T-helper 1 cell treated with Interleukin-12 subunit alpha and Interleukin-12 subunit beta and Interleukin-4 antibody, amounts not matched to agents 30 μg/mL and 1 μg/mL, for 36 hours (primary cell): ENCODE results near the gene UNC13C.

ENCODE experiments used
- H3K27ac Mint-ChIP-seq: one replicate; pipeline ENCODE4 v1.8.0; 2021; ENCODE audit warnings: mild to moderate bottlenecking, mixed read lengths
- H3K27me3 Mint-ChIP-seq: one replicate; pipeline ENCODE4 v1.8.0; 2021; ENCODE audit warnings: low read depth, mixed read lengths
- H3K36me3 Mint-ChIP-seq: one replicate; pipeline ENCODE4 v1.8.0; 2021; ENCODE audit warnings: low read depth, mixed read lengths
- H3K4me1 Mint-ChIP-seq: one replicate; pipeline ENCODE4 v1.8.0; 2021; ENCODE audit warnings: low read depth, mixed read lengths
- H3K4me3 Mint-ChIP-seq: one replicate; pipeline ENCODE4 v1.8.0; 2021; ENCODE audit warnings: mild to moderate bottlenecking, moderate library complexity, mixed read lengths
- H3K9me3 Mint-ChIP-seq: one replicate; pipeline ENCODE4 v1.8.0; 2021; ENCODE audit warnings: mixed read lengths

Gene UNC13C

GRCh38 chr15:54528021-54528420, 549.8 kb downstream of the UNC13C start:
- Mint-ChIP-seq H3K4me1 (no peaks in the 10 kb centered on the region), H3K27ac (no peak overlapping the region), H3K27me3 (no peaks in the 10 kb centered on the region), H3K9me3 (no peaks in the 10 kb centered on the region), H3K4me3 (no peak overlapping the region), H3K36me3 (no peaks in the 10 kb centered on the region)

GRCh38 chr15:54540721-54541120, 562.5 kb downstream of the UNC13C start:
- Mint-ChIP-seq H3K36me3 (no peaks in the 10 kb centered on the region), H3K4me1 (no peaks in the 10 kb centered on the region), H3K27ac (no peak overlapping the region)

GRCh38 chr15:54547491-54547890, 569.2 kb downstream of the UNC13C start:
- Mint-ChIP-seq H3K9me3 (no peaks in the 10 kb centered on the region), H3K4me3 (no peak overlapping the region), H3K27me3 (no peaks in the 10 kb centered on the region), H3K4me1 (no peaks in the 10 kb centered on the region), H3K36me3 (no peaks in the 10 kb centered on the region), H3K27ac (no peak overlapping the region)

More at GRCh38 chr15:54540721-54541120, 562.5 kb downstream of the UNC13C start:
- H3K27me3 Mint-ChIP-seq: no peaks in the 10 kb centered on the region
- no peak overlapping the region for H3K4me3 Mint-ChIP-seq
- H3K9me3 Mint-ChIP-seq: peaks cover 7% of the 10 kb centered on the region

GRCh38 chr15:54550954-54551353, 572.7 kb downstream of the UNC13C start:
- Mint-ChIP-seq H3K4me1 (no peaks in the 10 kb centered on the region), H3K9me3 (no peaks in the 10 kb centered on the region), H3K27ac (no peak overlapping the region), H3K36me3 (no peaks in the 10 kb centered on the region), H3K27me3 (no peaks in the 10 kb centered on the region), H3K4me3 (no peak overlapping the region)

GRCh38 chr15:54556231-54556630, 578.0 kb downstream of the UNC13C start:
- H3K36me3 Mint-ChIP-seq: no peaks in the 10 kb centered on the region
- no peak overlapping the region for H3K27ac Mint-ChIP-seq
- no peak overlapping the region for H3K4me3 Mint-ChIP-seq
- no peaks in the 10 kb centered on the region for H3K9me3 Mint-ChIP-seq
- H3K27me3 Mint-ChIP-seq: no peaks in the 10 kb centered on the region
- no peaks in the 10 kb centered on the region for H3K4me1 Mint-ChIP-seq

- Mint-ChIP-seq H3K36me3 (no peaks in the 10 kb centered on the region), H3K27ac (no peak overlapping the region), H3K9me3 (no peaks in the 10 kb centered on the region), H3K4me1 (no peaks in the 10 kb centered on the region), H3K4me3 (no peak overlapping the region), H3K27me3 (no peaks in the 10 kb centered on the region)
Observed at GRCh38 chr15:54559405-54560069, 581.3 kb downstream of the UNC13C start.

GRCh38 chr15:54560417-54560816, 582.2 kb downstream of the UNC13C start:
- no peaks in the 10 kb centered on the region for H3K9me3 Mint-ChIP-seq
- no peaks in the 10 kb centered on the region for H3K4me1 Mint-ChIP-seq
- no peaks in the 10 kb centered on the region for H3K36me3 Mint-ChIP-seq
- no peaks in the 10 kb centered on the region for H3K27me3 Mint-ChIP-seq
- H3K4me3 Mint-ChIP-seq: no peak overlapping the region
- H3K27ac Mint-ChIP-seq: no peak overlapping the region

- Mint-ChIP-seq H3K9me3 (no peaks in the 10 kb centered on the region), H3K27me3 (no peaks in the 10 kb centered on the region), H3K4me1 (no peaks in the 10 kb centered on the region), H3K27ac (no peak overlapping the region), H3K4me3 (no peak overlapping the region), H3K36me3 (no peaks in the 10 kb centered on the region)
Observed at GRCh38 chr15:54564166-54564565, 585.9 kb downstream of the UNC13C start.

GRCh38 chr15:54566654-54567053, 588.4 kb downstream of the UNC13C start:
- no peaks in the 10 kb centered on the region for H3K27me3 Mint-ChIP-seq
- no peak overlapping the region for H3K4me3 Mint-ChIP-seq
- H3K36me3 Mint-ChIP-seq: no peaks in the 10 kb centered on the region
- H3K4me1 Mint-ChIP-seq: no peaks in the 10 kb centered on the region
- no peak overlapping the region for H3K27ac Mint-ChIP-seq
- no peaks in the 10 kb centered on the region for H3K9me3 Mint-ChIP-seq

- Mint-ChIP-seq H3K27ac (no peak overlapping the region), H3K4me1 (no peaks in the 10 kb centered on the region), H3K9me3 (no peaks in the 10 kb centered on the region), H3K4me3 (no peak overlapping the region), H3K36me3 (no peaks in the 10 kb centered on the region), H3K27me3 (no peaks in the 10 kb centered on the region)
Observed at GRCh38 chr15:54567408-54568035, 589.3 kb downstream of the UNC13C start.

GRCh38 chr15:54568381-54568780, 590.1 kb downstream of the UNC13C start:
- Mint-ChIP-seq H3K27ac (no peak overlapping the region), H3K27me3 (no peaks in the 10 kb centered on the region), H3K36me3 (no peaks in the 10 kb centered on the region), H3K4me1 (no peaks in the 10 kb centered on the region), H3K9me3 (no peaks in the 10 kb centered on the region), H3K4me3 (no peak overlapping the region)

- no peaks in the 10 kb centered on the region for H3K36me3 Mint-ChIP-seq
- H3K9me3 Mint-ChIP-seq: no peaks in the 10 kb centered on the region
- no peaks in the 10 kb centered on the region for H3K27me3 Mint-ChIP-seq
- H3K4me1 Mint-ChIP-seq: no peaks in the 10 kb centered on the region
- no peak overlapping the region for H3K27ac Mint-ChIP-seq
- H3K4me3 Mint-ChIP-seq: no peak overlapping the region
Observed at GRCh38 chr15:54571576-54571975, 593.3 kb downstream of the UNC13C start.

- H3K27me3 Mint-ChIP-seq: no peaks in the 10 kb centered on the region
- H3K4me3 Mint-ChIP-seq: no peak overlapping the region
- no peaks in the 10 kb centered on the region for H3K4me1 Mint-ChIP-seq
- no peak overlapping the region for H3K27ac Mint-ChIP-seq
- H3K36me3 Mint-ChIP-seq: no peaks in the 10 kb centered on the region
- no peaks in the 10 kb centered on the region for H3K9me3 Mint-ChIP-seq
Observed at GRCh38 chr15:54575586-54575985, 597.3 kb downstream of the UNC13C start.

GRCh38 chr15:54576298-54576935, 598.2 kb downstream of the UNC13C start:
- Mint-ChIP-seq H3K4me1 (no peaks in the 10 kb centered on the region), H3K4me3 (no peak overlapping the region), H3K27me3 (no peaks in the 10 kb centered on the region), H3K9me3 (no peaks in the 10 kb centered on the region), H3K36me3 (no peaks in the 10 kb centered on the region), H3K27ac (no peak overlapping the region)
